Activated CD8-positive, alpha-beta memory T cell treated with anti-CD3 and anti-CD28 coated beads, Interleukin-2, amount 50 U/mL, for 4 hours (primary cell): ENCODE measurements around the gene USP6NL.

Source experiments
- DNase-seq: peaks from one replicate; pipeline ENCODE4 v3.0.0-alpha.2; 2020

Gene USP6NL

GRCh38 chr10:11472158-11472753, 139.2 kb downstream of the USP6NL start:
- peak; percentile 74 for DNase-seq

GRCh38 chr10:11469575-11470391, 141.7 kb downstream of the USP6NL start:
- no peak for DNase-seq

GRCh38 chr10:11468126-11468742, 143.2 kb downstream of the USP6NL start:
- no peak for DNase-seq

GRCh38 chr10:11465406-11465805, 146.0 kb downstream of the USP6NL start:
- no peak for DNase-seq

- DNase-seq = no peak
Observed at GRCh38 chr10:11463111-11463510, 148.3 kb downstream of the USP6NL start.

GRCh38 chr10:11462071-11462470, 149.4 kb downstream of the USP6NL start:
- DNase-seq = no peak

- no peak for DNase-seq
Observed at GRCh38 chr10:11457336-11457735, 154.1 kb downstream of the USP6NL start.

- DNase-seq = no peak
Observed at GRCh38 chr10:11454958-11455566, 156.4 kb downstream of the USP6NL start.

GRCh38 chr10:11454160-11454559, 157.3 kb downstream of the USP6NL start:
- no peak for DNase-seq

GRCh38 chr10:11451640-11452260, 159.7 kb downstream of the USP6NL start:
- no peak for DNase-seq

- no peak for DNase-seq
Observed at GRCh38 chr10:11450427-11450826, 161.0 kb downstream of the USP6NL start.

GRCh38 chr10:11449761-11450160, 161.7 kb downstream of the USP6NL start:
- DNase-seq = no peak

GRCh38 chr10:11448545-11449244, 162.8 kb downstream of the USP6NL start:
- no peak for DNase-seq

- no peak for DNase-seq
Observed at GRCh38 chr10:11448190-11448544, 163.3 kb downstream of the USP6NL start.

GRCh38 chr10:11447586-11447985, 163.9 kb downstream of the USP6NL start:
- no peak for DNase-seq

GRCh38 chr10:11446864-11447263, 164.6 kb downstream of the USP6NL start:
- no peak for DNase-seq

- no peak for DNase-seq
Observed at GRCh38 chr10:11446133-11446532, 165.3 kb downstream of the USP6NL start.

- no peak for DNase-seq
Observed at GRCh38 chr10:11444531-11445228, 166.8 kb downstream of the USP6NL start.

GRCh38 chr10:11444155-11444530, 167.3 kb downstream of the USP6NL start:
- DNase-seq = no peak

- DNase-seq = no peak
Observed at GRCh38 chr10:11443468-11444154, 167.8 kb downstream of the USP6NL start.

GRCh38 chr10:11442001-11442773, 169.3 kb downstream of the USP6NL start:
- DNase-seq = no peak
